Neutrophil (primary cell): Measurements from ENCODE around the gene PTX4.

ENCODE experiments used
- H3K27ac ChIP-seq: fragments of 200-600 bp; sonication (generic); 2 replicates; pipeline ENCODE4 v1.5.1; 2016; ENCODE audit warnings: mild to moderate bottlenecking, moderate library complexity
- H3K27me3 ChIP-seq: fragments of 200-600 bp; sonication (generic); 2 replicates; pipeline ENCODE4 v1.6.0; 2016; ENCODE audit warnings: mild to moderate bottlenecking
- H3K36me3 ChIP-seq: fragments of 200-600 bp; sonication (generic); 2 replicates; pipeline ENCODE4 v1.5.1; 2017
- H3K4me1 ChIP-seq, 2 experiments: fragments of 200-600 bp in 1 of 2; sonication (generic) in 1 of 2; 1 replicate in 1 of 2; 2 replicates in 1 of 2; pipeline versions ENCODE4 v1.5.1 to v1.6.1; 2013 to 2016; ENCODE audit warnings: low read depth in 1 of 2, low read length in 1 of 2, mild to moderate bottlenecking in 1 of 2, moderate library complexity in 1 of 2; ENCODE audit not compliant: control insufficient read depth in 1 of 2, insufficient read depth in 1 of 2
- H3K4me3 ChIP-seq, 2 experiments: fragments of 200-600 bp in 1 of 2; sonication (generic) in 1 of 2; 1 replicate in 1 of 2; 2 replicates in 1 of 2; pipeline ENCODE4 v1.5.1; 2013 to 2016; ENCODE audit warnings: low read depth in 1 of 2, low read length in 1 of 2, mild to moderate bottlenecking in 1 of 2, moderate library complexity in 1 of 2
- H3K9me3 ChIP-seq: fragments of 200-600 bp; sonication (generic); 2 replicates; pipeline ENCODE4 v1.5.1; 2016
- TF ChIP-seq, protein P1 (sequence below): fragments of 200-600 bp; sonication (generic); IDR thresholded peaks from 2 replicates; pipeline ENCODE4 v1.5.1; 2016; ENCODE audit warnings: antibody characterized with exemption

PTX4 gene

GRCh38 chr16:1456951-1457350, 31.8 kb downstream of the PTX4 start:
- H3K4me3 ChIP-seq, result no peak overlapping the region

GRCh38 chr16:1455190-1456171, 33.3 kb downstream of the PTX4 start:
- Histone ChIP-seq H3K9me3 (no peaks in the 10 kb centered on the region), H3K4me3 (no peak overlapping the region), H3K27me3 (no peaks in the 10 kb centered on the region), H3K4me1 (no peaks in the 10 kb centered on the region), H3K27ac (no peak overlapping the region), H3K36me3 (peaks cover 93% of the 10 kb centered on the region)
- TF ChIP-seq, protein P1, sequence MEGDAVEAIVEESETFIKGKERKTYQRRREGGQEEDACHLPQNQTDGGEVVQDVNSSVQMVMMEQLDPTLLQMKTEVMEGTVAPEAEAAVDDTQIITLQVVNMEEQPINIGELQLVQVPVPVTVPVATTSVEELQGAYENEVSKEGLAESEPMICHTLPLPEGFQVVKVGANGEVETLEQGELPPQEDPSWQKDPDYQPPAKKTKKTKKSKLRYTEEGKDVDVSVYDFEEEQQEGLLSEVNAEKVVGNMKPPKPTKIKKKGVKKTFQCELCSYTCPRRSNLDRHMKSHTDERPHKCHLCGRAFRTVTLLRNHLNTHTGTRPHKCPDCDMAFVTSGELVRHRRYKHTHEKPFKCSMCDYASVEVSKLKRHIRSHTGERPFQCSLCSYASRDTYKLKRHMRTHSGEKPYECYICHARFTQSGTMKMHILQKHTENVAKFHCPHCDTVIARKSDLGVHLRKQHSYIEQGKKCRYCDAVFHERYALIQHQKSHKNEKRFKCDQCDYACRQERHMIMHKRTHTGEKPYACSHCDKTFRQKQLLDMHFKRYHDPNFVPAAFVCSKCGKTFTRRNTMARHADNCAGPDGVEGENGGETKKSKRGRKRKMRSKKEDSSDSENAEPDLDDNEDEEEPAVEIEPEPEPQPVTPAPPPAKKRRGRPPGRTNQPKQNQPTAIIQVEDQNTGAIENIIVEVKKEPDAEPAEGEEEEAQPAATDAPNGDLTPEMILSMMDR, result no peak

More at GRCh38 chr16:1456951-1457350, 31.8 kb downstream of the PTX4 start:
- TF ChIP-seq, protein P1, result no peak
- H3K4me1 ChIP-seq, result no peaks in the 10 kb centered on the region
- no peak overlapping the region for H3K27ac ChIP-seq
- H3K9me3 ChIP-seq, result no peaks in the 10 kb centered on the region
- no peaks in the 10 kb centered on the region for H3K27me3 ChIP-seq
- peaks cover 91% of the 10 kb centered on the region for H3K36me3 ChIP-seq

- Histone ChIP-seq H3K9me3 (no peaks in the 10 kb centered on the region), H3K4me3 (no peak overlapping the region), H3K4me1 (no peaks in the 10 kb centered on the region), H3K27ac (no peak overlapping the region), H3K36me3 (peaks cover 95% of the 10 kb centered on the region), H3K27me3 (no peaks in the 10 kb centered on the region)
- TF ChIP-seq, protein P1, result no peak
Measured at GRCh38 chr16:1454561-1454960, 34.2 kb downstream of the PTX4 start.

DNA sequence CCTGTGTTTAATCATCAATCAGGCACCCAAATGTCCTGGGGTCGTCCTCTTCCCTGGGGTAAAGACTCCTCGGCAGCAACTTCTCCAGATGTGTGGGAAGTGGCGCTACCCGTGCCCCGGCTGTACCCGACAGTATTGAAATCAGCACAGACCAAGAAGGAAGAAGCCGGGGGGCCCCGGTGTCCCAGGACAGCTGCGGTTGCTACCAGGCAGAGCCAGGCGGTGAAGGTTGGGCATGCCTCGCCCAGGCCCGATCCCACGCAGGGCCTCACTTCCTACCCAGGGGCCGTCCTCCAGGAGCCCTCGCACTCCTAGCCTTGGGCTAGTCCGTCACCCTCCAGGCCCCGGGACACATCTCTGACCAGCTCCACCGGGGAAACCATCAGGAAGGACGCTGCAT, 35.4 kb downstream of the PTX4 start:
- H3K4me3 ChIP-seq, result no peak overlapping the region
- no peaks in the 10 kb centered on the region for H3K9me3 ChIP-seq
- no peaks in the 10 kb centered on the region for H3K4me1 ChIP-seq
- peaks cover 100% of the 10 kb centered on the region for H3K36me3 ChIP-seq
- H3K27ac ChIP-seq, result no peak overlapping the region
- H3K27me3 ChIP-seq, result no peaks in the 10 kb centered on the region
- TF ChIP-seq, protein P1, result no peak

DNA sequence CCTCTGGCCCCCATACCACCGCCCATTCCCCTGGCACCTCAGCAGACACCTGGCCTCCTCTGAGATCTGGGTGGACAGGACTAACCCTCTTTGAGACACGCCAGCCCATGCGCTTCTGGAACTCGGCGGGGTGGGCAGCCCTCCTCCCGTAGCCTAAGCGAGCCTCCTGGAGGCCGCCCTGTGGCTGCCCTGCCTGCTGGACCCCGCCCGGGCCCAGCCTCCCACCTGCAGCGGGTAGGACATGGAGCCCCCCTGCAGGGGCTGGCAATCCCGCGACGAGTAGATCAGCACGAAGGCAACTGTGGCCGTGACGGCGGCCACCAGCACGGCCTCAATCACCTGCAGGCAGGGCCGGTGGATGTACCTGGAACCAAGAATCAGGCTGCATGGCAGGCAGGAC, 36.2 kb downstream of the PTX4 start:
- TF ChIP-seq, protein P1, result no peak
- Histone ChIP-seq H3K9me3 (no peaks in the 10 kb centered on the region), H3K4me1 (no peaks in the 10 kb centered on the region), H3K27ac (no peak overlapping the region), H3K4me3 (no peak overlapping the region), H3K36me3 (peaks cover 100% of the 10 kb centered on the region), H3K27me3 (no peaks in the 10 kb centered on the region)
